ENCODE results near the gene SH3RF3. TPM values are rescaled to one million over a fixed set of nuclear protein-coding genes. Genes with fewer than 3 reads are reported as not detected.
A peak's percentile ranks its signal among the peaks of the same experiment; 100 is the strongest.

SH3RF3 gene
- total RNA-seq, 4 donors from 2014 or later = 2.4 to 5.5 (median 2.9) TPM

- intact Hi-C loops (cut with DNase I) = no loop called here
- Histone ChIP-seq H3K4me1 (peaks cover 0 to 20% (median 4%) of the 10 kb centered on the region in 3 donors), H3K9me3 (no peaks in the 10 kb centered on the region), H3K27me3 (no peaks in the 10 kb centered on the region), H3K27ac (peak overlapping the region in 1 of 4 donors; percentile 6), H3K4me3 (no peak overlapping the region), H3K36me3 (no peaks in the 10 kb centered on the region)
- TF ChIP-seq CTCF (IDR thresholded peaks at IDR 0.05) (no peak), POLR2A (IDR thresholded peaks at IDR 0.05) (no peak)
- no peak for DNase-seq
- WGBS, 2 donors = 64 to 69% methylated on average over 4 to 6 of the region's 6 CpGs
These were observed 401.7 kb downstream of the SH3RF3 start for GRCh38 chr2:109530712-109531111.

GRCh38 chr2:109531221-109531620, 402.2 kb downstream of the SH3RF3 start:
- H3K4me3 ChIP-seq = no peak overlapping the region
- intact Hi-C loops (cut with DNase I) = no loop called here
- no peaks in the 10 kb centered on the region for H3K27me3 ChIP-seq
- WGBS, 2 donors = 70 to 79% methylated on average over 5 of the region's 5 CpGs
- H3K9me3 ChIP-seq = no peaks in the 10 kb centered on the region
- no peak overlapping the region for H3K27ac ChIP-seq
- DNase-seq = no peak
- peaks cover 0 to 20% (median 4%) of the 10 kb centered on the region in 3 donors for H3K4me1 ChIP-seq
- H3K36me3 ChIP-seq = no peaks in the 10 kb centered on the region
- TF ChIP-seq CTCF (IDR thresholded peaks at IDR 0.05) (no peak), POLR2A (IDR thresholded peaks at IDR 0.05) (no peak)

- Histone ChIP-seq H3K4me1 (peaks cover 0 to 20% (median 4%) of the 10 kb centered on the region in 3 donors), H3K36me3 (no peaks in the 10 kb centered on the region), H3K4me3 (no peak overlapping the region), H3K27ac (no peak overlapping the region), H3K9me3 (no peaks in the 10 kb centered on the region), H3K27me3 (no peaks in the 10 kb centered on the region)
- intact Hi-C loops (cut with DNase I) = no loop called here
- DNase-seq = no peak
- 89 to 91% methylated on average over 7 to 8 of the region's 10 CpGs for WGBS, 2 donors
- TF ChIP-seq CTCF (IDR thresholded peaks at IDR 0.05) (no peak), POLR2A (IDR thresholded peaks at IDR 0.05) (no peak)
These were observed 403.1 kb downstream of the SH3RF3 start for GRCh38 chr2:109531896-109532727.

- Histone ChIP-seq H3K27me3 (no peaks in the 10 kb centered on the region), H3K4me1 (peaks cover 0 to 20% (median 4%) of the 10 kb centered on the region in 3 donors), H3K9me3 (no peaks in the 10 kb centered on the region), H3K36me3 (no peaks in the 10 kb centered on the region), H3K27ac (no peak overlapping the region), H3K4me3 (no peak overlapping the region)
- no peak for DNase-seq
- intact Hi-C loops (cut with DNase I) = no loop called here
- WGBS, 2 donors = 84 to 91% methylated on average over 4 to 5 of the region's 5 CpGs
- TF ChIP-seq CTCF (IDR thresholded peaks at IDR 0.05) (no peak), POLR2A (IDR thresholded peaks at IDR 0.05) (no peak)
These were observed 403.7 kb downstream of the SH3RF3 start for GRCh38 chr2:109532728-109533076.

GRCh38 chr2:109533823-109534222, 404.8 kb downstream of the SH3RF3 start:
- TF ChIP-seq POLR2A (IDR thresholded peaks at IDR 0.05) = no peak
- TF ChIP-seq CTCF (IDR thresholded peaks at IDR 0.05) = no peak
- no peaks in the 10 kb centered on the region for H3K9me3 ChIP-seq
- H3K4me1 ChIP-seq = peaks cover 0 to 20% (median 4%) of the 10 kb centered on the region in 3 donors
- no peaks in the 10 kb centered on the region for H3K27me3 ChIP-seq
- DNase-seq = no peak
- no peak overlapping the region for H3K27ac ChIP-seq
- no peak overlapping the region for H3K4me3 ChIP-seq
- intact Hi-C loops (cut with DNase I) = no loop called here
- H3K36me3 ChIP-seq = no peaks in the 10 kb centered on the region
- WGBS, 2 donors = 59 to 74% methylated on average over 2 to 6 of the region's 7 CpGs
